Smooth muscle cell (in vitro differentiated cells): ENCODE data around the gene ANO7. TPM values are rescaled to one million over a fixed set of nuclear protein-coding genes. Genes with fewer than 3 reads are reported as not detected.

Experiments used
- DNase-seq: peaks from one replicate; lab custom pipeline; 2025; ENCODE audit not compliant: unreplicated experiment; lab: John Stamatoyannopoulos, UW
- H2AFZ ChIP-seq: fragments of 200-600 bp; sonication (generic); 2 replicates; pipeline ENCODE4 v1.6.0; 2016; ENCODE audit warnings: antibody characterized with exemption, low read depth, mild to moderate bottlenecking
- H3F3A ChIP-seq: fragments of 200-600 bp; sonication (generic); 2 replicates; pipeline ENCODE4 v1.6.0; 2017; ENCODE audit warnings: antibody characterized with exemption, low read depth
- H3K27ac ChIP-seq: fragments of 200-600 bp; sonication (generic); 2 replicates; pipeline ENCODE4 v1.5.1; 2016; ENCODE audit warnings: low read depth, mild to moderate bottlenecking
- H3K27me3 ChIP-seq: fragments of 200-600 bp; sonication (generic); 2 replicates; pipeline ENCODE4 v1.6.1; 2016; ENCODE audit warnings: low read depth, mild to moderate bottlenecking
- H3K36me3 ChIP-seq: fragments of 200-600 bp; sonication (generic); 2 replicates; pipeline ENCODE4 v1.5.1; 2016; ENCODE audit warnings: low read depth
- H3K4me1 ChIP-seq: fragments of 200-600 bp; sonication (generic); 2 replicates; pipeline ENCODE4 v1.5.1; 2016; ENCODE audit warnings: low read depth
- H3K4me2 ChIP-seq: fragments of 200-600 bp; sonication (generic); 2 replicates; pipeline ENCODE4 v1.6.0; 2016; ENCODE audit warnings: mild to moderate bottlenecking
- H3K4me3 ChIP-seq: fragments of 200-600 bp; sonication (generic); 2 replicates; pipeline ENCODE4 v1.5.1; 2016; ENCODE audit warnings: mild to moderate bottlenecking
- H3K79me2 ChIP-seq: fragments of 200-600 bp; sonication (generic); 2 replicates; pipeline ENCODE4 v1.6.0; 2016; ENCODE audit warnings: low read depth, mild to moderate bottlenecking
- H3K9ac ChIP-seq: fragments of 200-600 bp; sonication (generic); 2 replicates; pipeline ENCODE4 v1.6.0; 2016; ENCODE audit warnings: low read depth
- H3K9me3 ChIP-seq: fragments of 200-600 bp; sonication (generic); replicated peaks from 2 replicates; pipeline ENCODE4 v1.5.1; 2016; ENCODE audit warnings: low read depth
- H4K20me1 ChIP-seq: fragments of 200-600 bp; sonication (generic); 2 replicates; pipeline ENCODE4 v1.6.0; 2016; ENCODE audit warnings: low read depth
- WGBS: methylation state at CpG from one replicate; pipeline ENCODE4 v1.1.7; 2016; ENCODE audit warnings: low lambda C conversion rate; 5-methylcytosine and 5-hydroxymethylcytosine counted together
- polyA plus RNA-seq: library from polyadenylated mRNA; unstranded; fragments of >200 nt; fragmentation: Nextera tagmentation; extraction: Ambion mirVana; gene quantifications from 2 replicates; pipeline ENCODE4 v1.2.1, GENCODE V29; 2016
- total RNA-seq: library from RNA; depleted of rRNA; stranded (reverse); fragments of >200 nt; gene quantifications from 2 replicates; pipeline ENCODE4 v1.2.3, GENCODE V29; 2014
- TF ChIP-seq, protein P1 (sequence below): fragments of 200-600 bp; sonication (generic); IDR thresholded peaks from 2 replicates; pipeline ENCODE4 v1.5.1; 2017; ENCODE audit warnings: borderline replicate concordance, mild to moderate bottlenecking, antibody characterized with exemption; ENCODE audit not compliant: insufficient read depth, poor library complexity, severe bottlenecking

Gene ANO7
- total and polyA plus RNA-seq, 2 experiments from 2014 or later: 1.3 to 1.4 TPM

DNA sequence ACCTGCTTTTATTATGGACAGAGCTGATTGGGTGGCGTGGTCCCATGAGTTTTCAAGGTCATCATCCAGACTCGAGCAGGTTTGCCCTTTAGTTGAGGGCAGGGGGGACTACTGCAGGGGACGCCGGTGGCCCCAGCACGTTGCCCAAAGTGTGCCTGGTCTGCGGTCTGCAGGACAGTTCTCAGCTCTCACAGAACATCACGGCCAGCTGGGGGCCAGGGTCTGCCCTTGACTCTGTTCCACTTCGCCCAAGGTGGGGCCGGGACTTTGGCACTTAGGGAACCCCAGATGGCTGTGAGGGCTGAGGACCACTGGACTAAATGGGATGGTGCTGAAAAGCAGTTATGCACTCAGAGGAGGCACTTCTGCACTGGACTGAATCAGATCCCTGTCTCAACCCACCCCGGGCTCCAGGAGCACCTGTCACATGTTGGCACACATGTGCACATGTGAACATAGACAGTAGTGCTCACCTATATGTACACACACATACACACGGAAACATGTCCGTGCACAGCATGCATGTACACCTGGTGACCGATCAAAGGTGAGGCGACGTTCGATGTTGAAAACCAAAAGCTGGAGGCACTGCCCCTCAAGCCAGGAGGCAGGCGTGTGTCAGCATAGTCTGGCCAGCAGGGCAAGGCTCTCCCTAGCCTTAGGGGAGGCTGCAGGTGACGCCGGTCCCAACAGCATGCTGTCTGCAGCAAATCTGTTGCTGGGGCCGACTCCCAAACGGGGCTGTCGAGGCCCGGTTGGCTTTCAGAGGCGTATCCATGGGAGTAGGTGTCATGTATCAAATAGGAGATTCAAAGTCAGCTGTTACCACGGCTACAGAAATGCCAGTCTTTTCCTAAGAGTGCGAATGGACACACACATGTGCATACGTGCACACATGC, 10.2 kb downstream of the ANO7 start:
- WGBS: 85% methylated on average over 24 of the region's 27 CpGs
- H3K79me2 ChIP-seq: no peaks in the 10 kb centered on the region
- H3K27me3 ChIP-seq: no peaks in the 10 kb centered on the region
- H3K36me3 ChIP-seq: no peaks in the 10 kb centered on the region
- H3K9ac ChIP-seq: no peak overlapping the region
- no peak overlapping the region for H3K4me2 ChIP-seq
- no peaks in the 10 kb centered on the region for H3K9me3 ChIP-seq
- no peak overlapping the region for H2AFZ ChIP-seq
- no peak overlapping the region for H3K4me3 ChIP-seq
- no peaks in the 10 kb centered on the region for H4K20me1 ChIP-seq
- no peaks in the 10 kb centered on the region for H3F3A ChIP-seq
- TF ChIP-seq, protein P1, sequence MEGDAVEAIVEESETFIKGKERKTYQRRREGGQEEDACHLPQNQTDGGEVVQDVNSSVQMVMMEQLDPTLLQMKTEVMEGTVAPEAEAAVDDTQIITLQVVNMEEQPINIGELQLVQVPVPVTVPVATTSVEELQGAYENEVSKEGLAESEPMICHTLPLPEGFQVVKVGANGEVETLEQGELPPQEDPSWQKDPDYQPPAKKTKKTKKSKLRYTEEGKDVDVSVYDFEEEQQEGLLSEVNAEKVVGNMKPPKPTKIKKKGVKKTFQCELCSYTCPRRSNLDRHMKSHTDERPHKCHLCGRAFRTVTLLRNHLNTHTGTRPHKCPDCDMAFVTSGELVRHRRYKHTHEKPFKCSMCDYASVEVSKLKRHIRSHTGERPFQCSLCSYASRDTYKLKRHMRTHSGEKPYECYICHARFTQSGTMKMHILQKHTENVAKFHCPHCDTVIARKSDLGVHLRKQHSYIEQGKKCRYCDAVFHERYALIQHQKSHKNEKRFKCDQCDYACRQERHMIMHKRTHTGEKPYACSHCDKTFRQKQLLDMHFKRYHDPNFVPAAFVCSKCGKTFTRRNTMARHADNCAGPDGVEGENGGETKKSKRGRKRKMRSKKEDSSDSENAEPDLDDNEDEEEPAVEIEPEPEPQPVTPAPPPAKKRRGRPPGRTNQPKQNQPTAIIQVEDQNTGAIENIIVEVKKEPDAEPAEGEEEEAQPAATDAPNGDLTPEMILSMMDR: no peak
- no peak overlapping the region for H3K27ac ChIP-seq
- no peak for DNase-seq
- H3K4me1 ChIP-seq: no peaks in the 10 kb centered on the region

- Histone ChIP-seq H3K4me2 (no peak overlapping the region), H3K4me1 (no peaks in the 10 kb centered on the region), H3K36me3 (no peaks in the 10 kb centered on the region), H3F3A (no peaks in the 10 kb centered on the region), H3K79me2 (no peaks in the 10 kb centered on the region), H3K9me3 (no peaks in the 10 kb centered on the region), H4K20me1 (no peaks in the 10 kb centered on the region), H3K9ac (no peak overlapping the region), H2AFZ (no peak overlapping the region), H3K27ac (no peak overlapping the region), H3K27me3 (no peaks in the 10 kb centered on the region), H3K4me3 (no peak overlapping the region)
- 91% methylated on average over 16 of the region's 16 CpGs for WGBS
- TF ChIP-seq, protein P1: no peak
- DNase-seq: no peak
Observed at GRCh38 chr2:241199286-241199685, 10.8 kb downstream of the ANO7 start.

DNA sequence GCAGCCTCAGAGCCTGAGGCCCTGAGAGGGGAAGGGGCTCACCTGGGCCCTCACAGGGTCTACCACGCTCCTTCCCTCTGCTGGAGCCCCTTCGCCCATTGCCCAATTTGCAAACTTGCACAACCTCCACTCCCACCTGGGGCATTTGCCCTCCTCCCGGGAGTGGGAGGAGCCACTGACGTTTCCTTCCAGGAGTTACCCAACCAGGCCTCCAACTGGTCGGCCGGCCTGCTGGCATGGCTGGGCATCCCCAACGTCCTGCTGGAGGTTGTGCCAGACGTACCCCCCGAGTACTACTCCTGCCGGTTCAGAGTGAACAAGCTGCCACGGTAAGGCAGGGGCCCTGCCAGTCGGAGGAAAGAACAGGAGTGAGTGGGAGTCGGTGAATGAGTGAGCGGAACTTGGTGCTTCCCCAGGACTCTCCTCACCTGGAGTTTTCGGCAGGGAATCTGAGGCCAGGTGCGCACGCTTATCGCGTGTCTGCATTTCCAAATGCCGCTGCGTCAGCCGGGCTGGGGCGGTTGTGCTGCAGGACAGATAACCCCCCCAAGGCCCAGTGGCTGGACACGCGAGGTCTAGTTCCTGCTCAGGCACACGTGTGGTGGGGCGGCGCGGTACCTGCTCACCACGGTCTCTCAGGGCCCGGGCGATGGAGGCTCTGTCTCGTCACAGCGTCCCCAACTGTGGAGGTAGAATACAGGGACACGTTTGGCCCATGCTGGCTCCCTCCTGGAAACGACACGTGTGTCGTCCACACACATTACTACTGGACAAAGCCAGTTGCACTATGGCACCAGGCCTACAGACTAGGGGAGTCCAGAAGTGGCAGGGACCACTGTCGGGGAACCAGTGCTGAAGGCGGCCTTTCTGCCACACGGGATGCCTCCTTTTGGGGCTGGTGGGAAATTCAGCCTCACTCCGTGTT, 11.7 kb downstream of the ANO7 start:
- no peaks in the 10 kb centered on the region for H3K36me3 ChIP-seq
- no peak overlapping the region for H2AFZ ChIP-seq
- no peak overlapping the region for H3K9ac ChIP-seq
- no peak overlapping the region for H3K4me2 ChIP-seq
- no peaks in the 10 kb centered on the region for H3K4me1 ChIP-seq
- no peaks in the 10 kb centered on the region for H3K27me3 ChIP-seq
- TF ChIP-seq, protein P1: no peak
- H3K27ac ChIP-seq: no peak overlapping the region
- H3K79me2 ChIP-seq: no peaks in the 10 kb centered on the region
- 85% methylated on average over 42 of the region's 42 CpGs for whole genome bisulfite sequencing
- H3K4me3 ChIP-seq: no peak overlapping the region
- no peaks in the 10 kb centered on the region for H4K20me1 ChIP-seq
- H3F3A ChIP-seq: no peaks in the 10 kb centered on the region
- no peaks in the 10 kb centered on the region for H3K9me3 ChIP-seq
- DNase-seq: no peak
